Keratinocyte (primary cell): Measurements from ENCODE around the gene FAM228A.

Source experiments
- EZH2 ChIP-seq: IDR thresholded peaks from one replicate; pipeline ENCODE4 v1.6.1; 2012; ENCODE audit warnings: inconsistent platforms, mild to moderate bottlenecking, low read length, moderate library complexity
- TF ChIP-seq, protein P1 (sequence below), 3 experiments: IDR thresholded peaks in 1 of 3; conservative IDR thresholded peaks in 1 of 3; optimal IDR thresholded peaks in 1 of 3; 2 replicates in 2 of 3; 3 replicates in 1 of 3; pipeline versions ENCODE3 to v1.5.1; 2011; ENCODE audit warnings: low read length in 3 of 3, mild to moderate bottlenecking in 3 of 3, moderate library complexity in 2 of 3, control low read depth in 1 of 3, inconsistent platforms in 1 of 3; ENCODE audit not compliant: insufficient read depth in 2 of 3; ENCODE audit errors: extremely low read depth in 1 of 3

GRCh38 chr2:24183366-24184069, 8.7 kb downstream of the FAM228A start:
- TF ChIP-seq, protein P1, sequence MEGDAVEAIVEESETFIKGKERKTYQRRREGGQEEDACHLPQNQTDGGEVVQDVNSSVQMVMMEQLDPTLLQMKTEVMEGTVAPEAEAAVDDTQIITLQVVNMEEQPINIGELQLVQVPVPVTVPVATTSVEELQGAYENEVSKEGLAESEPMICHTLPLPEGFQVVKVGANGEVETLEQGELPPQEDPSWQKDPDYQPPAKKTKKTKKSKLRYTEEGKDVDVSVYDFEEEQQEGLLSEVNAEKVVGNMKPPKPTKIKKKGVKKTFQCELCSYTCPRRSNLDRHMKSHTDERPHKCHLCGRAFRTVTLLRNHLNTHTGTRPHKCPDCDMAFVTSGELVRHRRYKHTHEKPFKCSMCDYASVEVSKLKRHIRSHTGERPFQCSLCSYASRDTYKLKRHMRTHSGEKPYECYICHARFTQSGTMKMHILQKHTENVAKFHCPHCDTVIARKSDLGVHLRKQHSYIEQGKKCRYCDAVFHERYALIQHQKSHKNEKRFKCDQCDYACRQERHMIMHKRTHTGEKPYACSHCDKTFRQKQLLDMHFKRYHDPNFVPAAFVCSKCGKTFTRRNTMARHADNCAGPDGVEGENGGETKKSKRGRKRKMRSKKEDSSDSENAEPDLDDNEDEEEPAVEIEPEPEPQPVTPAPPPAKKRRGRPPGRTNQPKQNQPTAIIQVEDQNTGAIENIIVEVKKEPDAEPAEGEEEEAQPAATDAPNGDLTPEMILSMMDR (optimal IDR thresholded peaks at IDR 0.05 in 1 of 3, IDR thresholded peaks at IDR 0.05 in 1 of 3, conservative IDR thresholded peaks at IDR 0.05 in 1 of 3; ENCODE audit: extremely low read depth in 1 of 3, insufficient read depth in 2 of 3, low read length in 3 of 3), result no peak
- TF ChIP-seq EZH2, result no peak
